Stimulated activated CD8-positive, alpha-beta memory T cell treated with anti-CD3 and anti-CD28 coated beads, Interleukin-4, amount 100 ng/mL, for 48 hours (primary cell): ENCODE results near the gene DOK6.
"Not testable (repeated sequence)": the region's sequence is repeated elsewhere in the genome, so short reads cannot be mapped to it uniquely, and the experiment has no call there.

Source experiments
- DNase-seq: peaks from one replicate; pipeline ENCODE4 v3.0.0-alpha.2; 2020

DOK6 gene

DNA sequence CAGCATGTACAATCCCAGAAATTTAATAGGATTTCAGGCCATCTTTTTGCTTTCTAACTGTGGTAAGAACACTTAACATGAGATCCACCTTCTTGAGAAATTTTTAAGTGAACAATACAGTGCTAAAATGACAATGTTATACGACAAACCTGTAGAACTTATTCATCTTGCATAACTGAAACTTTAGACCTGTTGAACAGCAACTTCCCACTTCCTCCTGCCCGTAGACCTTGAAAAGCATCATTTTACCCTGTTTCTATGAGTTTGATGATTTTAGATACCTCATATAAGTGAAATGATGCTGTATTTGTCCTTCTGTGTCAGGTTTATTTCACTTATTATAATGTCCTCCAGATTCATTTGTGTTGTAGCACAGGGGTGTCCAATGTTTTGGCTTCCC lies 418.8 kb downstream of the DOK6 start:
- DNase-seq = no peak

DNA sequence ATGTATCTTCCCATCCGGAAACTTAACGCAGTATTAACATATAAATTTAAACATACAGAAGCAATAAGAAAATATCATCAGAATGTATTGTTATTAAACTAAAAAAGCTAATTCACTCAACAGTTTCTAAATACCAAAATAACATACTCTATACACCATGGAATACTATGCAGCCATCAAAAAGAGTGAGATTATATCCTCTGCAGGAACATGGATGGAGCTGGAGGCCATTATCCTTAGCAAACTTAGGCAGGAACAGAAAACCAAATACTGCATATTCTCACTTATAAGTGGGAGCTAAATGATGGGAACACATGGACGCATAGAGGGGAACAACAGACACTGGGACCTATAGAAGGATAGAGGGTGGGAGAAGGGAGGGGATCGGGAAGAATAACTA lies 419.9 kb downstream of the DOK6 start:
- DNase-seq = no peak

DNA sequence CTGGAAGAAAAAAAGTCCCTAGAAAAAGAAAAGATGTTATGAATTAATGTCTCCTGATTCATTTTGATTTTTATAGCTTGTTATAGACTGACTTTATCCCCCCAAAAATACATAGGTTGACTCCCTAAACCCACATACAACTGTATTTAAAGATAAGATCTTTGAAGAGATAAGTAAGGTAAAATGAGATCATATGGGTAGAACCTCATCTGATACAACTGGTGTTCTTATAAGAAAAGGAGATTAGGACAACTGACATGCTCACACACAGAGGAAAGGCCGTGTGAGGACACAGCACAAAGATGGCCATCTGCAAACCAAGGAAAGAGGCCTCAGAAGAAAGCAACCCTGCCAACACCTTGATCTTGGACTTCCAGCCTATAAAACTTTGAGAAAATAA lies 429.5 kb downstream of the DOK6 start:
- no peak for DNase-seq

DNA sequence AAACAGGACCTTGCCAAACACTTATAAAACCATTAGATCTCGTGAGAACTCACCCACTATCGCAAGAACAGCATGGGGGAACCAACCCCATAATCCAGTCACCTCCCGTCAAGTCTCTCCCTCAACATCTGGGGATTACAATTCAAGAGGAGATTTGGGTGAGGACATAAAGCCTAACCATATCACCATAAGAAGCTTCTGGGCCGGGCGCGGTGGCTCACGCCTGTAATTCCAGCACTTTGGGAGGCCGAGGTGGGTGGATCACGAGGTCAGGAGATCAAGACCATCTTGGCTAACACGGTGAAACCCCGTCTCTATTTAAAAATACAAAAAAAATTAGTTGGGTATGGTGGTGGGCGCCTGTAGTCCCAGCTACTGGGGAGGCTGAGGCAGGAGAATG lies 434.3 kb downstream of the DOK6 start:
- not testable (repeated sequence) for DNase-seq

DNA sequence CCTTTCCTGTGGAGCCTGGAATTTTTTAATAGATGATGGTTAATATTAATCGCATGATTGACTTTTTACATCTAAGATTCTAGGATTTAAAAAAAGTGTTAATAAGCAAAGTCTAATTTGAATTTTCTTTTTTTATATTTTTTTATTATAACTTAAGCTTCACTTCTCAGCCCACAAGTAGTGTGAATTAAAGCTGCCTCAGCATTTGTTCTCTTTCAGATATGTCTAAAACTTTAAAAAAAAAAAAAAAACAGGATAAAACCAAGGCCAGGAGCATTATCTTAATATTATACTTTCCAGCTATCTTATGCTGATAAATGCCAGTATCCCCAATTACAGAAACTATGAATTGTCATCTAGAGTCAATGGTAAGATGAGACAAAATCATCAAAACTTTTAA lies 437.3 kb downstream of the DOK6 start:
- DNase-seq = no peak

DNA sequence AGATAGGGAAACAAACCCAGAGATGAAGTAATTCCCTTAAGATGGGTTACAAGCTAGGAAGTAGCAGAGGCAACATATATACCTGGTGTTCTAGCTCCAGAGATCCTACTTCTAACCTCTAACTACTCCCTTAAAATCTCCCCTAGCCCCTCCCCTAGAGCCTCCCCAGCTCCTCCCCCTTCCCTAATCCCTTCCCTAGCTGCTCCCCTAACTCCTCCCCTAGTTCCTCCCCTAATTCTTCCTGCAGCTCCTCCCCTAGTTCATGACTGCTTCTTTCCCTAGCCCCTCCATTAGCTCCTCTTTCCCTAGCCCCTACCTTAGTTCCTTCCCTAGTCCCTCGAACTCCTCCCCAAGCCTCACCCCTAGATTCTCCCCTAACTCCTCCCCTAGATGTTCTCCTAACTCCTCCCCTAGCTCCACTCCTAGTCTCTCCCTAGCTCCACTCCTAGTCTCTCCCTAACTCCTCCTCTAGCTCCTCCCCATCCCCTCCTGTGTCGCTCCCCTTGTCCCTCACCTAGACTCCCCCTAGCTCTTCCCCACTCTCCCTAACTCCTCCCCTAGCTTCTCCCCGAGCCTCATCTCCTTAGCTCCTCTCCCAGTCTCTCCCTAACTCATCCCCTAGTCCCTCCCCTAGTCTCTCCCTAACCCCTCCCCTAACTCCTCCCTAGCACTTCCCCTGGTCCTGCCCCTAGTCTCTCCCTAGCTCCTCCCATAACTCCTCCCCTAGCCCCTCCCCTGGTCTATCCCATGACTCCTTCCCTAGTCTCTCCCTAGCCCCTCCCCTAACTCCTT lies 438.1 kb downstream of the DOK6 start:
- DNase-seq = peak; percentile 44

DNA sequence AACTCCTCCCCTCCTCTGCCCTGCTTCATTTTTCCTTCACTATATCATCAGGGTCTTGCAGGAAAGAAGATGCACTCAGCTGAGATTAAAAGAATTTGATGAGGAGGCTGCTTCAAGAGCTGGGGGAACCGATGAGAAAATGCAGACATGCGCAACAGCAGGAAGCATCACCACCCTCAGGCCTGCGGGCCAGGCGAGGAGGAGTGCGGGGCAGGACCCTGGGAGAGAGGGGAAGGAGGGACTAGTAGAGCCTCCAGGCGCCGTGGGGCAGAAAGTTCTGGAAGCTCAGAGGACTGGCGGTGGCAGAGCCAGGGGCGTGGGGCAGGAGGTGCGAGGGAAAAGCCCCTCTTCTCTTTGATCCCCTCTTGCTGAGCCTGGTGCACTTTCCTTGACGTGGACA lies 438.8 kb downstream of the DOK6 start:
- no peak for DNase-seq

DNA sequence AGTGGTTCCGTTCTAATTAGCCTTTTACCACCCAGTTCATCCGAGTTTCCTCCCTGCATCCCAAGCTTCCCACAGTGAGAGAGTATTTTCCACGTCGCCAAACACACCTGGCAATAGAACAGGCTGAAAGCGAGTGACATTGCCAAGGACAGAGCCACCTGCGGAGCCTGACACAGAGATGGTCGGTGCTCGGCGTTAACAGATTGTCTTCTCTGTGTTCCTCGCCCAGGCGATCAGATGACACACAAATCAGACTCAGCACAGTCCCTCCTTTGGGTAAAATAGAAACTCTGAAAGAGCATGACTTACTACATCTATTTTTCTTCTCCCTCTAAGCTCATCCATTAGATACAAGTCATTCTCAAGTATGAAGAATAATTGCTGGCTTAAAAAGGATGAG lies 439.3 kb downstream of the DOK6 start:
- no peak for DNase-seq

DNA sequence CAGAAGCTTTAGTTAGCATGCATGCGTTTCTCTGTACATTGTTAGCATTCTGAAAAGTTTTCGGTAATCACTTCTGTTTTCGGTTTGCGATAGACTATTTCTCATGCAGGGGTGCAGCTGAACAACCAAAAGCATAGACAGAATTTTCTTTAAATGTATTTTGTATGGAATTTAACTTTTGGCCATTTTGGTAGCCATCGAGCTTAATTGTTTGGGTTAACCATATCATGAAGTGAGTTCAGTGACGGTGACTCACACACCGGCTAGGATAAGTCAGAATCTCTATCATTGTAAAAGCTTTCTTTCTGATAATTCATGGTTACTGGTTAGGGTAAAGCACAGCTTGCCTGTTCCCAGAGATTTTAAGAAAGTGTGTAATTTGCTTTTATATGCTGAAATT lies 439.8 kb downstream of the DOK6 start:
- DNase-seq = no peak

DNA sequence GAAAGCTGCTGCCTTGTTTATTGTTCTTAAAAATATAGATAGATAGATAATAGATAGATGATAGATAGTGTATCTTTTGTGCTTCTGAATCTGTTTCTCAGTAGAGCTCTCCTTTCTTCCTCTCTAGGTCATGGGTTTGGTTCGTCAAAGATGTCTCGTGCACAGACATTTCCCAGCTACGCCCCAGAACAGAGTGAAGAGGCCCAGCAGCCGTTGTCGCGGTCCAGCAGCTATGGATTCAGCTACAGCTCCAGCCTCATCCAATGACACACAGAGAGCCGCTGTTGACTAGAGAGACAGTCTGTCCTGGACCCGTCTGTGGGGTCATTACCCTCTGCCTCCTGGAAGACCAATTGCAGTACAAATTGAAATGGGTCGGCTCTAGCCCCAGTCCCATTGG lies 440.4 kb downstream of the DOK6 start:
- no peak for DNase-seq

DNA sequence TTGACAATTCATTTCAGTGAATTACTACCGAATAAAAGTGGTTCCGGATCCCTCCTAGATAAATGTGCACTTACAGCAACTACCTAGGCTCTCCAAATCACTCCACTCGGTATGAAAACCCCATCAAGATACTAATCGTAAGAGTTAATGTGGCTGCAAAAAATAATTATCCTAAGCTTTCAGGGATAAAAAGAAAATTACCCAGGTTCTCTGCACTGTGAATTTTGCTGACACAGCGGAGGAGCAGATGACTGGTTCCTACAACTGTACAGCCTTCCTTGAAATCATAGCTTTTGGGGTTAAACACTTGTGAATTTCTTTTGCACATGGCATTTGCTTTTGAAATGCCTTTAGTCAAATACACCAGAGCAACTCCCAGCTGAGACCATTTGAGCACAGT lies 442.3 kb downstream of the DOK6 start:
- DNase-seq = no peak

DNA sequence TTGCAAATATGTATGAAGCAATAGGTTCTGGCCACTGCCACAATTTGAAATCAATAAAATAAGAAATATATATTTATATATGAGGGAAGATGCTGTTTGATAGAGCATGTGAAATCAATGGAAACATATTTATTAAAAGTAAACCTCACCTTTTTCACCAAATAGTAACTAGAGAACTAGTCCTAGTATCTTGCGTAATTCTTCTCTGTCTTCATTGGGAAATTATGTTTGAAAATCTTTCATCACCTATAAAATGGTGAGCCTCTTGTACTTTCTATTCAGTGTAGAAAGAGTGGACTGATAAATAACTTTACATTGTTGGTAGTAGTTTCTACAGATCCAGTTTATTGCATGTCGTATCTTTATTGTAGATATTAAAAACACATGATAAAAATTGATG lies 444.0 kb downstream of the DOK6 start:
- no peak for DNase-seq

DNA sequence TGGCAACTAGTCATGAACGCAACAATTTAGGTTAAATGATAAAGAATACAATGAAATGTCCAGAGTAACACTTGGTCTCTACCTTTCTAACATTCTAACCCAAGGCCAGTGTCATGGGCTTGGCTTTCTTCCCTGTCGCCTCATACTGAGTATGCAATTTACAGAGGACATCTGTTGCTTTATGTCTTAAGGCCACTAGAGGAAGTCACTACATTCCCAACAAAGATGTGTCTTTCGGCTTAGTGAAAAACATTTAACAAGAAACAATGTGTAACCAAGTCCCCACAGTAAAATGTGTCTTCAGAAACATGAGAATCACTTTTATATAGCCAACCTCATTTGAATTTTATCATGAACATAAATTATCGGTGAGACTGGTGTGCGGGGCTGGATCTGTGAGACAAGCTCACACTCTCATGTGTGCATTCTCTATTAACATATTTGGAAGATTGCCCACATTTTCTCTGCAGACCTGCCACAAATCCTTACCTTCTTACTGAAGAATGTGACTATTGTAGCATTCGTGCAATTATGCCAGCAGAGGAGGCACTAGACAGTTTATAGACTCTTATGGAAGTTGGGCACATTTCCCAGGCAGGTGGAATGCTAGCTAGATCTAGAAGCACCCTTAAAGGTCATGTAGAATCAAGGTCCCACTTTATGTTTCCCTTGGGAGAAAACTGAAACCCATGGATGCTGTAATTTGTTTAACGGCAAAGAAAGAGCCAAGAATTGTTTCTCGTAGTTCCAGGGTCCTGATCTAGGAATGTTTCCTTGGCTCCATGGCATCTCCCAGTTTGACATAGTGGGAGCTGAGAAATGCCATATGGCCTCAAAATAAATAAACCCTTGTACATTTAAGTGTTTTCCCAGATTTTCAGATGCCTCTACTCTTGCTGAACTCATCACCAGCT lies 445.2 kb downstream of the DOK6 start:
- no peak for DNase-seq

DNA sequence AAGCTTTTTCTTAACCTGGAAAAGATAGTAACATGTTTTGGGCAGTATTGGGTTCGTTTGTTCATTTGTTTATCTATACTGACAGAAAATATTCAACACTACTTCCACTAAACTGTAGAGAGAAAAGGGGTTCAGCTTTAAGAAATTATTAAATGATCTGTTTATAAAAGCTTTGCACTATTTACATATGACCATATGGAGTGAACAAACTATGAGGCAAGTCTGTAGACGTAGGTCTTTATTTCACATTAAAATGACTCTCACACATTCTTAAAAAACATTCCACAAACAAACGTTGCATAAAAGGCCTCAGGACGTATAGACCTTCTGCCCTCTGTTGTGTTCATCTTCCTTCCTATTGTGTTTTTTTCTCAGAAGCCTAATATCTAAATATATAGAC lies 452.4 kb downstream of the DOK6 start:
- DNase-seq = no peak

DNA sequence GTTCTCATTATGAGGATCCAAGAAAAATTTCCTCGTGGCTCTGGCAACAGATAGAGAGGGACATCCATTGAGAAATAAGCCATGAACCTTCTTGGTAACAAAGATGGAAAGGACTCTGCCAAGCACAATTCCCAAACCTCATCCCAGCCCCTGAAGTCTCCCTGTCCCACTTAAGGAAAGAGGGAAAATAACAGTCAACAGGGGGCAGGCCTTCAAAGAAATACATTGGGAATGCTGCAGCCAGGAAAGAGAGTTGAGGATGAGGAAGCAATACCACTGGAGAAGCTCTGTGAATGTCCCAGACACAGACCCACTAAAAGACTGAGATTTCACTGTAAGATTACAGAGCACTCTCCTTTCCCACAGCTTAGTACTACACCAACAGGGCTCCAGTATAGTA lies 453.8 kb downstream of the DOK6 start:
- no peak for DNase-seq

DNA sequence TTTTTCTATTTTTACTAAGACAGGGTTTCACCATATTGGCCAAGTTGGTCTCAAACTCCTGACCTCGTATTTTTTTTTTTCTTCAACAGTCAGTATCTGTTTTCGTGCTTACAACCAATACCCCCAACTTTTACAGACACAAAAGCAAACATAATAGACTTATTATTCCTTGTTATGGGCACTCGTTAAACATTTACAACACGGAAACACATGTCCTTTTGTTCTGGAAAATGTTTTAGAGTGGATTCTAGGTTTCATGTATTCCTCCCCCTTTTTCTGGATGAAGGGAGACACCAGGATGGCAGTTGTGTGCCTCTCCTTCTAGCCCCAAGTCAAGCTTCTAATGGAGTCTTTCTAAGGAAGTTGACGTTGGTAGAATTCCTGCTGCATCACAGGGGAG lies 458.2 kb downstream of the DOK6 start:
- DNase-seq = no peak

DNA sequence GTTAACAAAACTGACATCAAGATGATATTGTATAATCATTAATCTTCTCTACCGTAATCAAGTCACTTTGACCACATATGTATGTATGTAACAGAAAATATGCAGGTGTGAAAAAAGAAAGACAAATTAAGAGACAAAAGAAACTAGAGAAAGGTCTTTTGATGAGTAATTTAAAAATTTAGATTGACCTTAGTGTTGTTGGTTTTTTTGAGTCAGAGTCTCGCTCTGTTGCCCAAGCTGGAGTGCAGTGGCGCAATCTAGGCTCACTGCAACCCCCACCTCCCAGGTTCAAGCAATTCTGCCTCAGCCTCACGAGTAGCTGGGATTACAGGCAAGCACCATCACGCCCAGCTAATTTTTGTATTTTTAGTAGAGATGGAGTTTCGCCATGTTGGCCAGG lies 464.1 kb downstream of the DOK6 start:
- DNase-seq = not testable (repeated sequence)

DNA sequence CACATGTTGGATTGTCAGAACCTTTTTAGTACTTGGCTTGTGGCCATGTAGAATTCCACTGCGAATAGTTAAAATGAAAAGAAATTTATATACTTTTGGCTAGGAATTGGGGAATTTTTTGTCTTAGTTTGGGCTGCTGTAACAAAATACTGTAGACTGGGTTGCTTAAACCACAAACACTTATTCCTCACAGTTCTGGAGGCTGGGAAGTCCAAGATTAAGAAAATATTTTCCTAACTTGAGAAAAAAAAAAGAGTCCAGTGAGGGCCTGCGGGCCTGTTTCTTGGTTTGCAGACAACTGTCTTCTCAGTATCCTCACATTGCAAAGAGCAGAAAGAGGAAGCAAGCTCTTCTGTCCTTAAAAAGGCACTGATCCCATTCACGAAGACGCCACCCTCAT lies 465.1 kb downstream of the DOK6 start:
- no peak for DNase-seq

DNA sequence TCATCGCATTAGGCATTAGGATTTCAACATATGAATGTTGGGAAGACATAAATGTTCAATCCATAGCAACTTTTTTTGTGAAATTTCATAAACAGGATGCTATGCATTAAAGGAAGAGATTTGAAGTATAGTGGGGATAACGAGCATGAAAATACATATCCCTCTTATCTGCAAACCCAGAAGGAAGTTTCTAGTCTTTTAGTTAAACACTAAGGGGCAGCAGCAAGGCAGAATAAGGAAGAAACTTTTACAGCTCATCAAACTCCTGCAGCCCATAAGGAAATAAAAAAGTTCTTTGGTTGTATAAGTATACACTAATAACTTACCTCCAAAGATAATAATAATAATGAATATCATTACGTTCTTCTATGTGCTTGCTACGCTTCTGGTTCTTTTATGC lies 465.5 kb downstream of the DOK6 start:
- no peak for DNase-seq

DNA sequence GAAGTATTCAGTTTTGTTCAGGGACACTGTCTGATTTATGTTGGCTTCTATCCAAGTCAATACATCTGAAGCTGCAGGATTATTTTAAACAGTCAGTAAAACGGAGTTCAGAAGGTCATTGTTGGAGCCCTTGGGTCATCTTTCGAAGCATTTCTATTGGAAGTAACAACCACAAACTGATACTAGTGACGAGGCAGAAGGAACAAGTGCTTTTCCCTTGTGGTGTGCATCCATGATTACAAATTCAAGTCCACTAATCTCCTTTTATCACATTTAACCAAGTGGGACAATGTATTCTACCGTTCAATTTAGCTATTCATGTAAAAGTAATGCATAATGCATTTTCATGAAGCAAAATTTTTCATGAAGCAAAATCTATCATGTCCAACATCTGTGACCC lies 470.0 kb downstream of the DOK6 start:
- no peak for DNase-seq

DNA sequence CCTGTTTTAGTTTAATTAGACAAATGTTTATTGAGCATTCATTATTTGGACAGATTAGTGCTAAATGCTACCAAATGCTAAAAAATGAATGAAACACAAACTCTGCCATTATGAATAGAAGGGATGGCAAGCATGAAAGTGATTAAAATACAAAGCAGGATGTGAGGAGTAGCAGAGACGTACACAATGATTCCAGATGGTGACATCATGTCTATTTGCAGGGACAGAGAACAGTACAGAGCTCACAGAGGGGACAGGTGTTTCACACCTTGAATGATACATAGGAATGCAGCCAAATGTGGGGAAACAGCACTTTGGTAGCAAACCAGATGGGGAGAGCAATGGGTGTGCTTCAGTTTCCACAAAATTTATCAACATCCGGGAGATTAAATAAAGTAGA lies 470.7 kb downstream of the DOK6 start:
- DNase-seq = no peak

DNA sequence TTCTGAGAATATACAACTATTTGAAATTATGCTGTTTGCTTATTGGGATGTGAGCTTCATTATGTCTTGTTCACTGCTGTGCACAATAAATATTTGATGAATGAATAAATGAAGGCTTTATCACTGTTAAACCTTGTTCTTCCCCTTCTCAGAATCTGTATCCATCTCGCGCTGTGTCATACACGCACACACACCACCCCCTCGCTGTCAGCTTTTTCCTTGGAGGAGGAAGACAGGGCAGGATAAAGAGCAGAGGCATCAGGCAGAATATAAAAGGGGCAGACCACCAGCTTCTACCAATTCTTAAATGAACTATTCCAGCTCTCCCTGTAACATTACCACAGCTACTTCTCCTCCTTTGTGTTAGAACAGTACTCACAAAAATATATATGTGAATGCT lies 472.0 kb downstream of the DOK6 start:
- no peak for DNase-seq

DNA sequence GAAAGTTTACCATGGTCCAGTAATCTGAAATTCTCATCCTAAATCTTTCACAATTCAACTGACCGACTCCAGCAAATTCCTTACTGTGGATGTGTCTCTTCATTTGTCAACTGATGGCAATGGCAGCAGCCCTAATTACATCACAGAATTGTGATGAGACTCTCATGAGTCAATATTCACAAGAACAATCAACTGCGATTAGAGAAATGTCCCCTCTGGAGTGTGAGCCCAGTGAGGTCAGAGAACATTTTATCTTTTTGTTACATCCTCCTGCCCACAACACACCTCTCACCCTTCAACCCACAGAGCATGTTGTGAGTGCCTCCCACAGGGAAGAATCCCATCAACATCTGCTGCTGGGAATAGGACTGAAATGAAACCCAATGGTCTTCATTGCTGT lies 473.4 kb downstream of the DOK6 start:
- no peak for DNase-seq

DNA sequence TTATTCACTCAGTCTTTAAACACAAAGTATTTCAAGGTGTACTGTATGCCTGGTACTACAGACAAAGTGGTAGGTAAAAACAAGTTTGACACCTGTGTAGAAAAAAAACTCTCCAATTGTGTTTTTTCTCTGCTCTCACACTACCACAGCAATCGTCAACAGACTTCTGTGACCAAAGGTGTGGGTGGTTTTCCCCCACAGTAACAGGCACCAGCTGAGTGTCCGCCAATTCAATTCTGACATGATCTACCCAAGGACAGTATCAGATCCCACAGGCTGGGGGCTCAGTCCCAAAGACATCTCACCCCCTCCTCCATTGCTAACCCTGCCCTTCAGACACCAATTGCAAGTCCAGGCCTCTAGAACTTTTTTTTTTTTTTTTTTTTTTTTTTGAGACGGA lies 475.8 kb downstream of the DOK6 start:
- no peak for DNase-seq
